HEK293T (cell line): ENCODE measurements around the gene ARFIP1.

Experiments used
- BHLHE40 ChIP-seq: fragments of 450-650 bp; IDR thresholded peaks from 2 replicates; pipeline ENCODE4 v1.6.1; 2016; ENCODE audit warnings: mild to moderate bottlenecking, moderate library complexity, borderline replicate concordance
- ELF4 ChIP-seq: fragments of 450-650 bp; IDR thresholded peaks from 2 replicates; pipeline ENCODE4 v1.6.1; 2017; ENCODE audit warnings: antibody characterized with exemption
- FOXA1 ChIP-seq: fragments of 450-650 bp; IDR thresholded peaks from 2 replicates; pipeline ENCODE4 v1.6.1; 2016; ENCODE audit warnings: mild to moderate bottlenecking
- FOXK2 ChIP-seq: fragments of 450-650 bp; IDR thresholded peaks from 2 replicates; pipeline ENCODE4 v1.6.1; 2016; ENCODE audit warnings: mild to moderate bottlenecking
- FOXM1 ChIP-seq: fragments of 450-650 bp; IDR thresholded peaks from 2 replicates; pipeline ENCODE4 v1.6.1; 2017; ENCODE audit warnings: mild to moderate bottlenecking, borderline replicate concordance
- LEF1 ChIP-seq: fragments of 450-650 bp; IDR thresholded peaks from 2 replicates; pipeline ENCODE4 v1.6.1; 2017; ENCODE audit warnings: mild to moderate bottlenecking, borderline replicate concordance
- ZNF384 ChIP-seq: fragments of 450-650 bp; IDR thresholded peaks from 2 replicates; pipeline ENCODE4 v1.6.1; 2016

DNA sequence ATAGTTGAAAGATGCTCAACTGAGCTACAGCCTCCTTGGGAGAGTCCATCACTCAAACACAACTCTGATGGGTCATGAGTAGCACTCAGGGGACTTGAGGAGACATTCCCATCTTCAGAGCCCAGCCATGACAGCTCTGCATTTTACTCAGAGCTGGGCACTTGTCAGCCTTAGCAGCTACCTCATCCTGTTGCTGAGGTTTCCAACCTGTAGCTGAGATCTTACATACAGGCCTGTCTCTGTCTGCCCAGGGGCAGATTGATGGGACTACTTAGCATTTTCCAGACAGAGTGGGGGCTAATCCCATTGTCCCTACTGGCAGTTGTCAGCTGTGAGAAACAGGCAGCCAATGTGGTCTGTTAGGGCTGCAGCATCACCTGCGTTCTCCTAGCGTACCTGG, 159.9 kb downstream of the ARFIP1 start:
- TF ChIP-seq LEF1 (no peak), ELF4 (no peak), FOXA1 (no peak), FOXM1 (no peak), BHLHE40 (no peak), ZNF384 (no peak), FOXK2 (no peak)
